HG03565 (cell line): Measurements from ENCODE around the gene VPS9D1.

Source experiments
- ATAC-seq: cut with Tn5 transposase; IDR thresholded peaks from one replicate; pipeline ENCODE4 v1.9.1; 2021; ENCODE audit warnings: mild to moderate bottlenecking, moderate library complexity; ENCODE audit not compliant: unreplicated experiment

VPS9D1 gene

GRCh38 chr16:89720813-89721545 lies at the start of gene VPS9D1, which contains the start of gene ZNF276:
VPS9D1 (minus strand) TSS chr16:89720898; CDS start chr16:89720861, 37 bp downstream.
ZNF276 (plus strand) TSS chr16:89721537; CDS start chr16:89721641, 104 bp downstream.
- ATAC-seq = no peak

DNA sequence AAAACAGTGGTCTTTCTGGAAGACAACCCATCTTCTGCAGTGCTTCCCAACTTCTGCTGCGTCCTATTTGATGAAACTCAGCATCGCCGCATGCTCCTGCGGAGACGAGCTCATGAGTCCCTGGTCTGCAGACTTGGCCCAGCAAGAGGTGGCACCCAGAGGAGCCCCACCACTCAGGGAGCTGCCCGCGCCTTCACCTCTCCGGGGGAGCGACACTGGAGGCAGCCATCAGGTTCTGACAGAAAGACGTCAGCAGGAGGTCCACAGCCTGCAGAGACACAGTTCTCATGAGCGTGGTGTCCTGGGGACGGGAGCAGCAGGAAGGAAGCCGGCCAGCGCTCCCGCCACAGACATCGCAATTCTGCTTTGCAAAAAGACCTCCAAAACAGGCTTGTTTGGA lies 49.7 kb upstream of the VPS9D1 start:
- no peak for ATAC-seq

DNA sequence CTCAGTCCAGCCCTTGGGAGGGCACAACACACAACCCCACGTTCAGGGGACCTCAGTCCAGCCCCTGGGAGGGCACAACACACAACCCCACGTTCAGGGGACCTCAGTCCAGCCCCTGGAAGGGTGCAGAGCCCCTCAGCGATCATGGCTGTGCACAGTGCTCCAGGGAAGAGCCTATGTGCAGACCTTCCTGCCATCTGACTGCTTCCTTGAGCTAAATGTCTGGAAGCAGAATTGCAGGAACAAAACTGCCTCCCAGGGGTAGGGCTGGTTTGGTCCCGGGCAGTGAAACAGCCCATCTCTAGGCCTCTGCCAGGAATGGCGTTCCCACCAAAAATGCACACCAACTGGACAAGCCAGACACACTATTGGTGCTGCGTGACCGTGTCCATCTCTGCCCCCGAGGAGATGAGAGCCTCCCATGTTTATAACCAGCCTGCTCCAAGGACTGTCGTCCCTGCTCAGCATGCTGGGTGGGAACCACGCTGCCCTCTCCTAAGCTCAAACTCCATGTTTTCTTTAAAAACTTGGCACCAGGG lies 44.7 kb upstream of the VPS9D1 start:
- peak; percentile 5 for ATAC-seq

- peak; percentile 69 for ATAC-seq
Measured at GRCh38 chr16:89764711-89765201, 44.1 kb upstream of the VPS9D1 start.

- ATAC-seq = no peak
Measured at GRCh38 chr16:89761304-89761922, 40.7 kb upstream of the VPS9D1 start.

GRCh38 chr16:89759746-89760340 lies 39.1 kb upstream of the VPS9D1 start:
- ATAC-seq = no peak

GRCh38 chr16:89749637-89750036 lies 28.9 kb upstream of the VPS9D1 start:
- no peak for ATAC-seq

- ATAC-seq = no peak
Measured at GRCh38 chr16:89748921-89749320, 28.2 kb upstream of the VPS9D1 start.

- ATAC-seq = no peak
Measured at GRCh38 chr16:89748076-89748475, 27.4 kb upstream of the VPS9D1 start.

GRCh38 chr16:89746043-89746442 lies 25.3 kb upstream of the VPS9D1 start:
- no peak for ATAC-seq

DNA sequence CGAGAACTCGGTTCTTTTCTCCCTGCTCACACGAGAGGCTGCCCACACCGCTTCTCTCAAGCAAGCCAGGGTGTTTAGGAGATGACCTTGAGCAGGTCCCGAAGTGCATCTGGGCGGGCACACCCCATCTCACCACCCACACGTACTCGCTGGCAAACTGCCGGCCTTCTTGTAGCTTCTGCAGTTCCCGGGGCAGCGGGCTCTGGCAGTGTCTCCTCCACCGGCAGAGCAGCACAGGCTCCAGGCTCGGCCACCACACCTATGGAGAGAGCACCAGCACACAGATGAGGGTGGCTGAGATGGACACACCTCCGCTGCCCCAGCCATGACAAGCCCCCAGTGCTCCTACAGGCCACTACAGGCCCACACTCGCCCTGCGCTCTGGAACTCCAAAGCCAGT lies 24.1 kb upstream of the VPS9D1 start:
- ATAC-seq = no peak

DNA sequence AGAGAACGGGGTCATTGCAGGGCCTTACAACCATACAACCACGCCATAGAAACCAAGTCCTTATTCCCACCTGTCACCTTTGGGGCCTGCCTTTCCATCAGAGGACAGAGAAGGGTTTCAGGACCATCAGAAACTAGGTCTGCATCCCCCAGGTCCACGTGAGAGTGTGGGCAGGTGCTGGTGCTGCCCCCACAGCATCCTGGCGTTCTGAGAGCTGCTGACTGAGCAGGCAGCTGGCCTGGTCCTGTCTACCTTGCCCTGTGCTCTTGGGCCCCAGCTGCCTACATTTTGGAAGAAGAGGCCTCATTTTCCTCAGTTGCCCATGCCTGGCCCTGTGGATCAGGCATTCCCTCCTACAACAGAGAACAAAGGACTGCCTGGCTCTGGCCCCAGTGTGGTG lies 22.2 kb upstream of the VPS9D1 start:
- ATAC-seq = no peak

DNA sequence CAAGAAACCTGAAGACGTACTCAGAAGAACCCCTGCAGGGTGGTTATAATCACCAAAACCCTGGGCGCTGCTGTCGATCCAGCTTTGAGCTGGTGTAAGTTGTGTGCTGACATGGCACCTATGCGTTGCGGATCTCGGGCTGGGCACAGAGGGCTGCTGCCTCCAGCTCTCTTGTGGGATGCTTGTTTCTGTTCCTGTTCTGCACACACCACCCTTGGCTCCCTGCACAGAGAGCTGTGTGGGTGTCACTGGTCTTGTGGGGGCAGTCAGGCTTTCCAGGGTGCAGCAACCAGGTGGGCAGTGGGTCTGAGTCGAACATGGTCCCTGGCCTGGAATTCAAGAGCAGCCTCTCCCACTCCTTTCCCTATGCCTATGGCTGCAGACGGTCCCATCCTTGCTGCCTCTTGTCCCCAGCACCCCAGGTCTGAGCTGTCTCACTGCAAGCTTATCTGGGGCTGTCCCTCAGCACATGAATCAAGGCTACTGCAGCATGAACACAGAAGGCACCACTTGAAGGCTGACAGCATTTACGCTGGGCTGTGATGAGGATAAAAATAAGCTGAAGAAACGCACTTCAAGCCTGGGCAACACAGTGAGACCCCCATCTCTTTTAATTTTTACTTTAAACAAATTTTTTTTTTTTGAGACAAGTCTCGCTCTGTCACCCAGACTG lies 20.8 kb upstream of the VPS9D1 start:
- ATAC-seq = no peak

DNA sequence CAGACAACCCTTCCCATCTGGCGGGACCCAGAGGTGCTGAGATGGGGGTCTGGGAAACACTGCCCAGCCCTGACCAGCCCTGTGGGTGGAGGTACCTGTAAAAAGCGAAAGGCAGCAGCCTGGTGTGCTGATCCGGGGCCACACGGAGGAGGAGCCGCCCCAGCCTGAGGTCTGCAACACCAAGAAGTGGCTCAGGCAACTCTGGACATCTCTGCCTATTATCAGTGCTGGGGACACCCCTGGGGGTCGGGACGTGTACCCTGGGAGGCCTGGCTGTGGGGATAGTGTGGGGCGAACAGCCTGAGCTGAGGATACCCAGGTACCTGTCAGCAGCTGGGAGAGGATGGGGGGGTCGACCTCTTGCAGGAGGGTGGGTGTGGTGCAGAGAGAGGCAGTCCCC lies 18.7 kb upstream of the VPS9D1 start:
- ATAC-seq = no peak

DNA sequence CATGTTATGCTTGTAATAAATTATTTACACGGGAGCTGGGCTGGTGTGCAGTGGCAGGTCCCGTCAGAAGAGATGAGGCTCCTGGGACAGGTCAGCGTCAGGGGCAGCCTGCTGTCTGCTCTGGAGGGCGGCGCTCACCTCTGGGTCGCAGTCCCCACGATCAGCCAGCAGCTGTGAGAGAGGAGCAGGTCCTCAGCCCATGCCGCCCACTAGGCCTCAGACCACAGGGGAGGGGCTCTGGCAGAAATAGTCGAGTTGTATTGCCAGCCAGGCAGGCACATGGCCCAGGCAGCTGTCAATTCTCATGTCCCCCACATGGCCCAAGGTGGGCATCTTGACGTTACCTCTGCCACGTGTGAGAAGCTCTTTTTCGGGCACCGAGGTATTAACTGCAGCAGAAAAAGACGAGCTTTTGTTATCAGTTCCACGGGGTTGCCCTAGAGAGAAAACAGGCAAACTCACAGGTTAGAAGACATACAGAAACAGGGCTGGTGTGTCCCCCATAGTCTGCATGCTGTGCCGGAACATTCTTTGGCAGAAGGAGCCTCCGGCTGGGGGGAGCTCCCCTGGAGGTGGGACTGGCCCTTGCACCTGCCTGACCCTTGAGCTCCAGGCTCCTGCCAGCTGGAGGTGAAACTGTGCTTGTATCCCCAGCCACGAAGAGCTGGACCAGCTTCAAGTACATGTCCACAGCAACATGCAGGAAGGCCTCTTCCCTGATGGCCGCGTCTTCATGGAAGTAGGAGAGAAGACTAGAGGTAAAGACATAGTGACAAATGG lies 18.0 kb upstream of the VPS9D1 start:
- ATAC-seq = no peak

- no peak for ATAC-seq
Measured at GRCh38 chr16:89738072-89738377, 17.3 kb upstream of the VPS9D1 start.

DNA sequence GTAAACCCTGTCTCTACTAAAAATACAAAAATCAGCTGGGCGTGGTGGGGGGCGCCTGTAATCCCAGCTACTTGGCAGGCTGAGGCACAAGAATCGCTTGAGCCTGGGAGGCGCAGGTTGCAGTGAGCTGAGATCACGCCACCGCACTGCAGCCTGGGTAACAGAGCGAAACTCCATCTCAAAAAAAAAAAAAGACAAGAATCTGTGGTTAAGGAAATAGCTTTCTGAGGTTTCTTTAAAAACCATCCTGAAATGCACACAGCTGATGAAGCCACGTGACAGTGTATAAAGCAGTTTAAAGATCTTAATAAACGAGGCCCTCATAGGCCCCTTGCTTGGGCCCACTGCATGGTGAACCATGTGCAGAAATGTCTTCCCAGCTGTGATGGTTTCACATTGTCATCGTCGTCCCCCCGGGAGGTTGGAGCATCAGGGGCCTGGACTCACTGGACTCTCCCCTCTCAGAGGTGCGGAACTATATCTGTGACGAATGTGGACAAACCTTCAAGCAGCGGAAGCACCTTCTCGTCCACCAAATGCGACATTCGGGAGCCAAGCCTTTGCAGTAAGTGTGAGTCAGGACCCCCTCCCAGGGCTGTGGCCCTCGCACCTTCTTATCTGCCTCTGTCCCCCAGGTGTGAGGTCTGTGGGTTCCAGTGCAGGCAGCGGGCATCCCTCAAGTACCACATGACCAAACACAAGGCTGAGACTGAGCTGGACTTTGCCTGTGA lies 16.8 kb upstream of the VPS9D1 start:
- no peak for ATAC-seq

DNA sequence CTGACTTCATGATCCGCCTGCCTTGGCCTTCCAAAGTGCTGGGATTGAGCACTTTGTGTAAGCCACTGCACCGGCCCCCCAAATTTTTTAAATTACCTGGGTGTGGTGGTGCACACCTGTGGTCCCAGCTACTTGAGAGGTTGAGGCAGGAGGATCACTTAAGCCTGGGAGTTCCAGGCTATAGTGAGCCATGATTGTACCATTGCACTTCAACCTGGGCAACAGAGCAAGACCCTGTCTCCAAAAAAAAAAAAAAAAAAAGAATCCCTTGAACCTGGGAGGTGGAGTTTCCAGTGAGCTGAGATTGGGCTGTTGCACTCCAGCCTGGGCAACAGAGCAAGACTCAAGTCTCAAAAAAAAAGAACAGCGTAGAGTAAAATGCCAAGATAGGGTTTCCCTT lies 15.9 kb upstream of the VPS9D1 start:
- ATAC-seq = no peak

- ATAC-seq = no peak
Measured at GRCh38 chr16:89733792-89734191, 13.1 kb upstream of the VPS9D1 start.

DNA sequence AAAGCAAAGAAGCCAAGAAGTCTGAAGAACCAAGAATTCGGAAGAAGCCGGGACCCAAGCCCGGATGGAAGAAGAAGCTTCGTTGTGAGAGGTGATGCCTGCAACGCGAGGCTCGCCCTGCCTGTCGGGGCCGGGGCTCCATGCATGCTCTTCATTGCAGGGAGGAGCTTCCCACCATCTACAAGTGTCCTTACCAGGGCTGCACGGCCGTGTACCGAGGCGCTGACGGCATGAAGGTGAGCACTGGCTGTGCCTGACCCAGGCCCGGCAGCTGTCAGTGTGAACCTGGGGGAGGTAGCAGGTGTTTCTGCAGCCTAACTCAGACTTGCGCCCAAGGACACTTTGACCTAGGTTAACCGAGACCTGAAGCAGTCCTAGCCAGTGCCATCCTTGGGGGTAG lies 12.6 kb upstream of the VPS9D1 start:
- no peak for ATAC-seq
